Inferior parietal cortex (tissue), 1 donor: ENCODE data around the gene SLC12A5.
"Not testable (repeated sequence)": the region's sequence is repeated elsewhere in the genome, so short reads cannot be mapped to it uniquely, and the experiment has no call there.

Experiments used
- DNase-seq: peaks from one replicate; pipeline ENCODE4 v3.0.0-alpha.2; 2016; ENCODE audit errors: extremely low spot score

SLC12A5 gene

GRCh38 chr20:46077642-46078305, 48.8 kb downstream of the SLC12A5 start:
- no peak for DNase-seq

DNA sequence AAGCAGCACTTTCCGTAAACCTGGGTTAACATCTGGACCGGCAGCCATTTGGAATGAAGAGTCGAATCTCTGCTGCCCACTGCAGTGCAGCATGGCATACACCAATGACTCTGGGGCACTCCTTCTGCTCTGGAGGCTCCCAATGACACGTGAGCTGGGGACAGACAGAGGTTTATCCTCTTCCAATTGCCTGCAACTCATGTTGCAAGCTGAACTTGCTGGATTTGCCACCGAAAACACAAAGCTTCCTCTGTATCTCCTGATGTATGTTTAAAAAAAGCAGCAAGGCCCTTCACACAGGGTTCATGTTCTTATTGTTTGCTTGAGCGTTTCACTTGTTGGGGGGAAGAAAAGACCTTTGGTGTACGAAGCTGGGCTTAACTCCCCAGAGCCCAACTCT, 49.9 kb downstream of the SLC12A5 start:
- DNase-seq = no peak

GRCh38 chr20:46081074-46081473, 52.1 kb downstream of the SLC12A5 start:
- DNase-seq = no peak

DNA sequence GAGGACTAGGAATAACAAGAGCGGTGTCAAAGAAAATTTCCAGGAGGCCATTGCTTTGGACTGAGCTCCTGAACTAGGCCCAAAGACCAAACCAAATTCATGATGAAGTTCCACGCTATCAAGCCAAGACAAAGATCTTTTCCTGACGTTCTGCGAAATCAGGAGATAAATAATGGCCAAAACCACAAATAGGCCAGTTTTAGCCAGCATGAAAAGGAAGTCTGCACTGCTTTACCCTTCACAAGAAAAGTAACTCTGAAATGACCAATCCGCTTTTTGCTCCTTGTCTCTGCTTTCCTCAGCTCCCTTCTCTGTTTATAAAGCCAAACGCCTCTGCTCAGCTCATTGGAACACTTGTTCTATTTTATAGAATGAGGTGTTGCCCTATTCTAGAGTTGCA, 54.1 kb downstream of the SLC12A5 start:
- DNase-seq = no peak

DNA sequence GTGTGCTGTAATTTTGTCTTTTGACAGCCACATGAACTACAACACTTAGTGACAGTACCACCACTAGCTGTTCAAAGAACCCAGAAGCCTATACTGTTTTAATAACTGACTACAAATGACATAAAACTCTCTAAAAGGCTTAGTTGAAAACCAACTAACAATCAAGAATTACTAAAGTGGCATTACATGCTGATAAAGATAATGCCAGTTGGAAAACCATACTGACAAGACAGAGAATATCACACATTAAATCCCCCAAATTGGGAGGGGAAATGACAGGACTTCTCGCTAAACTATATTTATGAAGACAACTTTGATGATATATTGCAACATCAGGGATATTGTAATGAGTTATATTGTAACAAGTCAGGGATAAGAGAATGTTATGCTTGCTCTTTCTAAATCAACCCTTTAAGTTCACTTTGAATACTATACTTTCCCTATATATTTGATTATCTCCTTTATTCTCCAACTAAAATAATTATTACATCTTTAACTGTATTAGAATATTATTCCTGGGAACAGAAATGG, 54.6 kb downstream of the SLC12A5 start:
- DNase-seq = no peak

DNA sequence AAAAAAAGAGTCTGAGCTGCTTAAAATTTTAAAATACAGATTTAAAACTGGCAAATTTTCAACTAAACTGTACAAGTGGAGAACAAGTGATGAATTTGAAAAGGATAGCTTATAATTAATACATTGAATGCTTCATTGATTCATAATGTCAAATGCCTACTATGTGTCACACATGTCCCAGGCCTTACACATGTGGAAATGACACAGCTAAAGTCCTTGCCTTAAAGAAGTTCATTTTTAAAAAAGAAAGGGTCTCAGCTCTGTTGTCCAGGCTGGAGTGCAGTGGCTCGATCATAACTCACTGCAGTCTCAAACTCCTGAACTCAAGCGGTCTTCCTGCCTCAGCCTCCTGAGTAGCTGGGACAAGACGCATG, 55.8 kb downstream of the SLC12A5 start:
- DNase-seq = no peak

DNA sequence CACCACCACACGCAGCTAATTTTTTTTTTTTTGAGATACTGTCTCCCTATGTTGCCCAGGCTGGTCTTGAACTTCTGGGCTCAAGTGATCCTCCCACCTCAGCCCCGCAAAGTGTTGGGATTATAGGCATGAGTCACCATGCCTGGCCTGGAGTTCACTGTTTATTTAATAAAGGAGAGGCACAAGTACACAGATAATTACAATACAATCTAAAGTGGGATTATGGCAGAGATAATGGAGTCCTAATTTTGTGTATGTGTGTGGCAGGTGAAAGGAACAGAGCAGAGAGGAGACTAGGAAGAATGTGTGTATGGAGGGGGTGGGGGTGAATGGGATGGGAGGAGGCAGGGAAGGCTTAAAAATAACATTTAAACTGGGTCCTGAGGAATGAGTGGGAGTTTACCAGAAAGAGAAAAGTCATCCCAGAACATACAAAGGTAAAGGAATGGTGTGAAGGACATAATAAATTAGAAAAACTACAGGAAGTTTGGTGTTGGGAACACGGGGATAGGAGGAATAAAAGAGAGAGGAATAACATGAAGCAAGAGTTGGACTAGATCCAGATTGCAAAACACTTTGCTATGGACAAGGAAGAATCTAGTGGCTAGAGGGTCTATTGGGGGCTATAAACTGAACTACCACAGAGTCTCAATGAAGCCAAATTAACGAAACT, 56.3 kb downstream of the SLC12A5 start:
- no peak for DNase-seq

GRCh38 chr20:46087161-46087560, 58.1 kb downstream of the SLC12A5 start:
- DNase-seq = no peak

DNA sequence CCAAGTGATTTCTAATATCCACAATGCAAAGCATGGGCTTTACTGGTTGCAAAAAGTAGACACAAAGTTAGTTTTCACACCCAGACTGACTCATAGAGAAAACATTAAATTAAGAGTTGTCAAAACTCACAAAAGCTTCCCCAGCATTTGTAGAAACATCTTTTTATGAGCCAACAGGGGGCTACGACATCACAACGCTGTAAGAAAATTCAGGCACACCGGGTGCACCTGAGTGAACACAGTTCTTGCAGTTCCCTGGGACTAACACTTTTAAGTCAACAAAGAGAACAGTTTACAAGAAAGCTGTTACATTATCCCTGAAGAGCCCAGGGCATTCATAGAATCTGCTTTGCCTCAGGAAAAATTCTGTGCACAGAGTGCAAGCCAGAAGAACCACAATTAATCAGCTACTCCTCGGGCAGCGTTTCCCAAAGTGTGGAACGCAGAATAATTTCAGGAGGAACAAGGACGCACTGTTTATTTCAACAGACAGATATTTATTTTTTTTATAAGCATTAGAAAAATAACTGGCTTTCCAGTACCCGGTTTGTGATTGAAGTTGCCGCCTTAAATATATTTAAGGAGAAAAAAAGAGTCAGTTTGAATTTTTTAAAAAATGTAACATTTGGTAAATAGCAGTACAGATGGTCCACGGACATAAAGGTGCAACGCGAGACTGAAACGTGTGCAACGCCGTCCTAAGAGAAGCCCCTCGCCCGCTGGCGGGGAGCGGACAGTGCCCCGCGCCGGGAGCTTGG, 59.6 kb downstream of the SLC12A5 start:
- DNase-seq = no peak

DNA sequence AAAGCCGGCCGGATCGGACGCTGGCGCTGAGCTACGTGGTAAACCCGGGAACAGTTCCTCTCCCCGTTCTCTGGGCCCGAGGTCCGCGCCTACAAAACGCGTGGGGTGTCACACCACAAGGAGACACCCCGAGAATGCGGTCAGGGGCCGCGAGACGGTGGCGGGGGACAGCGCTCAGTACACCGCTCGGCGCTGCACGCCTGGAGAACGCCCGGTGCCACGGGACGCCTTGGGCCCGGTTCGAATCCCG, 60.1 kb downstream of the SLC12A5 start:
- no peak for DNase-seq

GRCh38 chr20:46089417-46090388, 60.7 kb downstream of the SLC12A5 start, which contains the start of gene NCOA5:
Gene NCOA5, minus strand, starts transcription at chr20:46089962. Its CDS starts 10,538 bp downstream, at chr20:46079424.
- DNase-seq = peak; percentile 96

DNA sequence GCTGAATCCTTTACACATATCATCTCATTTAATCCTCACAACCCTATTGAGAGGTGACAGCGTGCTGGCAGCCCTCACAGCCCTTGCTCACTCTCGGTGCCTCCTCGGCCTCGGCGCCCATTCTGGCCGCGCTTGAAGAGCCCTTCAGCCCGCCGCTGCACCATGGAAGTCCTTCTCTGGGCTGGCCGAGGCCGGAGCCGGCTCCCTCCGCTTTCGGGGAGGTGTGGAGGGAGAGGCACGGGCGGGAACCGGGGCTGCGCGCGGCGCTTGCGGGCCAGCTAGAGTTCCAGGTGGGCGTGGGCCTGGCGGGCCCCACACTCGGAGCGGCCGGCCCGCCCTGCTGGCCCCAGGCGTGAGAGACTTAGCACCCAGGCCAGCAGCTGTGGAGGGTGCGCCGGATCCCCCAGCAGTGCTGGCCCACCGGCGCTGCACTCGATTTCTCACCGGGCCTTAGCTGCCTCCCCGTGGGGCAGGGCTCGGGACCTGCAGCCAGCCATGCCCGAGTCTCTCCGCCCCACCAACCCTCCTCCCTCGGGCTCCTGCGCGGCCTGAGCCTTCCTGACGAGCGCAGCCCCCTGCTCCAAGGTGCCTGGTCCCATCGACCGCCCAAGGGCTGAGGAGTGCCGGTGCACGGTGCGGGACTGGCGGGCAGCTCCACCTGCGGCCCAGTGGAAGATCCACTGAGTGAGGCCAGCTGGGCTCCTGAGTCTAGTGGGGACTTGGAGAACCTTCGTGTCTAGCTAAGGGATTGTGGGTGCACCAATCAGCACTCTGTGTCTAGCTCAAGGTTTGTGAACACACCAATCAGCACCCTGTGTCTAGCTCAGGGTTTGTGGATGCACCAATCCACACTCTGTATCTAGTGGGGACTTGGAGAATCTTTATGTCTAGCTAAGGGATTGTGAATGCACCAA, 62.9 kb downstream of the SLC12A5 start:
- not testable (repeated sequence) for DNase-seq

- no peak for DNase-seq
These were observed 64.5 kb downstream of the SLC12A5 start for GRCh38 chr20:46093531-46093930.

- DNase-seq = no peak
These were observed 70.7 kb downstream of the SLC12A5 start for GRCh38 chr20:46099491-46100287.

- not testable (repeated sequence) for DNase-seq
These were observed 71.4 kb downstream of the SLC12A5 start for GRCh38 chr20:46100444-46100843.

DNA sequence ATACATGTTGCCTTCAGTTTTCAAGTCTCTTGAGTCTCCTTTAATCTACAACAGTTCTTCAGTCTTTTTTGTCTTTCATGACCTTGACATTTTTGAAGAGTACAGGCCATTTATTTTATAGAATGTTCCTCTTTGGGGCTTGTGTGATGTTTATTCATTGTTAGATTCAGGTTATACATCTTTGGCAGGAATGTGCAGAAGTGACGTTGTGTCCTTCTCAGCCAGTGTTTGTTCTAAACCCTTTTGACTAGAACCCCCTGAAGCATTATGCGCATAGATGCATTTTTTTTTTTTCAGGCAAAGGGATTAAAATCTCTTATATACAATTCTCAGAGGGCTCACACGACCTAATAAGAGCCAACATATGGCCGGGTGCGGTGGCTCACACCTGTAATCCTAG, 72.0 kb downstream of the SLC12A5 start:
- DNase-seq = no peak

DNA sequence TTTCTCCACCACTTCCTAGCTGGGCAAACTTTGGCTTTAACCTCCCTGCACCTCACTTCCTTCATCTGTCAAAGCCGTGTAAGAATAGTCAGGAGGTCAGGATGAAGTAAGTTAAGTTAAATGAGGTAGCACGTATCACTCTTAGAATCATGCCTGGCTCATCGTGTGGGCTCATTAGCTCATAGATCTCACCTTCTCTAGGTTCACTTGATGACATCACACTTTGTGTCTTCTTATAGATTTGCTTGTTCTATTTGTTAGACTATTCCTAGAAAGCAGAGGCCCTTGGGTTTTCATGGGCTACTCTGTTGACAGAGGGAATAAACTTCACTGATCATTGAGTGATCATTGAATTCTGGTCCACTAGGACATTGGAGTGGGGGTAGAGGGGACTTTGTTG, 72.9 kb downstream of the SLC12A5 start:
- DNase-seq = no peak

GRCh38 chr20:46102940-46103339, 73.9 kb downstream of the SLC12A5 start:
- DNase-seq = no peak

- no peak for DNase-seq
These were observed 75.2 kb downstream of the SLC12A5 start for GRCh38 chr20:46104262-46104661.

- no peak for DNase-seq
These were observed 78.0 kb downstream of the SLC12A5 start for GRCh38 chr20:46107061-46107460.
